ENCODE measurements around the gene KDM2B. TPM values are rescaled to one million over a fixed set of nuclear protein-coding genes. Genes with fewer than 3 reads are reported as not detected.

Gene KDM2B
- polyA plus RNA-seq, 1 of the 3 experiments (the other 2 are of a cell fraction), result 11.5 TPM

- Histone ChIP-seq H3K9me3 (no peaks in the 10 kb centered on the region), H3K4me1 (ENCODE audit: control insufficient read depth in 1 of 2, insufficient read depth in 2 of 2, low read depth in 1 of 2, low read length in 1 of 2) (peaks cover 0 to 3% of the 10 kb centered on the region in 2 experiments; a peak in 1 of 4 replicates), H3K27me3 (ENCODE audit: insufficient read depth) (no peaks in the 10 kb centered on the region), H3K4me3 (ENCODE audit: low read depth in 2 of 2, low read length in 1 of 2) (no peak overlapping the region), H4K20me1 (ENCODE audit: insufficient read depth) (0 out of 2 replicates have a peak, but pooled peaks cover 4% of the 10 kb centered on the region), H3K4me2 (no peak overlapping the region), H3K9me2 (no peaks in the 10 kb centered on the region), H2AFZ (ENCODE audit: low read depth) (no peak overlapping the region), H3K27ac (ENCODE audit: low read depth in 2 of 2, low read length in 1 of 2) (no peak overlapping the region), H3K9ac (no peak overlapping the region), H3K79me2 (ENCODE audit: insufficient read depth) (no peaks in the 10 kb centered on the region), H3F3A (replicated peaks; ENCODE audit: insufficient read depth) (no peaks in the 10 kb centered on the region), H3K36me3 (replicated peaks in 1 of 2; ENCODE audit: control insufficient read depth in 1 of 2, insufficient read depth in 2 of 2, low read length in 1 of 2) (no peaks in the 10 kb centered on the region)
- POLR2A ChIA-PET, result no interaction called here
- CTCF ChIA-PET, result interaction anchor here (1.1 to 4.7 kb wide), 4 partner anchors 19 to 364 kb away, joined by 3 to 26 read pairs (median 4); no protein-coding TSS in a partner anchor
- WGBS (ENCODE audit: low lambda C conversion rate), result 100% methylated on average over 2 of the region's 2 CpGs
- DNase-seq, result no peak
- TF ChIP-seq TCF12 (IDR thresholded peaks at IDR 0.05) (no peak), IRF3 (IDR thresholded peaks at IDR 0.05; ENCODE audit: low read depth, low read length) (no peak), USF2 (IDR thresholded peaks at IDR 0.05; ENCODE audit: borderline replicate concordance, low read depth, low read length) (no peak), MXI1 (IDR thresholded peaks at IDR 0.05; ENCODE audit: low read depth, low read length) (no peak), NRF1 (IDR thresholded peaks at IDR 0.05; ENCODE audit: low read depth, low read length) (no peak), TAF1 (IDR thresholded peaks at IDR 0.05; ENCODE audit: borderline replicate concordance, low read depth, low read length) (no peak)
Measured at GRCh38 chr12:121475279-121475678, 105.5 kb downstream of the KDM2B start.

DNA sequence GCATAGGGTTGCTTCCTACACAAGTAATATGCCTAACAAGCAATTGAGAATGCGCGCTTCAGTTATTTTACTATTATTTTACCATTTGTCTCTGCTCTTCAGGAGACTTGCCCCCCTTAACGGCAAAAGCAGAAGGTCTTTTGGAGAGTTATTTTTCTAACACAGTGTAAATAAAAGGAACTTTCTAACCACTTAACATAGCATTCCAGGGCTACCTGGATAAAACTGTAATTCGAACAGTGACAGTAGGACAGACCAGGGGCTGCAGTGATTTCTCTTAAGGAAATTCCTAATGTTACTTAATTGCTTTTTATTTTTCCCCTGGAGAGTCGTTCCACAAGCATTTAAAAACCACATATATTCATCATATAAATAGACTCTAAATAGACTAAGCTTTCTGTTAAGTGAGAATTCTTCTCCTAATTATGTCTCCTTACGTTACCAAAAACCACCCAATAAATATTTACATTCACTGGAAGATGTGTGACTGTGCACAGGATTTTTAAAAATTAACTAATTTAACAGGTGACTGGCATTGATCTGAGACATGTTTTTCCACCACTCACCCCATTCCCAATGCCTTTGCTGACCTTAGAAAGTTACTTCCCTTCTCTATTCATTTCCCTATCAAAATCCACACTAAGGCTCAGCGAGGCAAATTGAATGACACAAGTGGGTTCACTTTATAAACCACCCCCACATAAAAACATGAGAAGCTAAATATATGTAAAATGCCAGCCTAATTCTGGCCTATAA, 108.5 kb downstream of the KDM2B start:
- TF ChIP-seq NRF1 (IDR thresholded peaks at IDR 0.05; ENCODE audit: low read depth, low read length) (no peak), RXRA (IDR thresholded peaks at IDR 0.05; ENCODE audit: borderline replicate concordance, low read depth) (no peak), PBX3 (IDR thresholded peaks at IDR 0.05) (no peak), RFX5 (IDR thresholded peaks at IDR 0.05; ENCODE audit: low read length) (no peak), MAX (IDR thresholded peaks at IDR 0.05; ENCODE audit: low read depth) (no peak), USF2 (IDR thresholded peaks at IDR 0.05; ENCODE audit: borderline replicate concordance, low read depth, low read length) (no peak), CTCF (IDR thresholded peaks at IDR 0.05) (no peak), TCF12 (IDR thresholded peaks at IDR 0.05) (no peak), MEF2A (IDR thresholded peaks at IDR 0.05; ENCODE audit: borderline replicate concordance, low read depth) (no peak), RAD21 (IDR thresholded peaks at IDR 0.05; ENCODE audit: low read length) (no peak), JUND (IDR thresholded peaks at IDR 0.05) (no peak), TEAD4 (IDR thresholded peaks at IDR 0.05; ENCODE audit: borderline replicate concordance, insufficient read depth) (no peak)
- H3K9me2 ChIP-seq, result no peaks in the 10 kb centered on the region
- 82% methylated on average over 7 of the region's 7 CpGs for WGBS (ENCODE audit: low lambda C conversion rate)
- ChIA-PET POLR2A (no interaction called here), CTCF (interaction anchor here (0.8 to 1.9 kb wide), 3 partner anchors 28 to 80 kb away, joined by 3 to 5 read pairs (median 5); no protein-coding TSS in a partner anchor)
- H3K27ac ChIP-seq (ENCODE audit: low read depth in 2 of 2, low read length in 1 of 2), result no peak overlapping the region
- H4K20me1 ChIP-seq (ENCODE audit: insufficient read depth), result 0 out of 2 replicates have a peak, but pooled peaks cover 4% of the 10 kb centered on the region
- H3K4me2 ChIP-seq, result no peak overlapping the region
- DNase-seq, result no peak
- H2AFZ ChIP-seq (ENCODE audit: low read depth), result no peak overlapping the region
- no peak overlapping the region for H3K4me3 ChIP-seq (ENCODE audit: low read depth in 2 of 2, low read length in 1 of 2)
- H3K36me3 ChIP-seq (replicated peaks in 1 of 2; ENCODE audit: control insufficient read depth in 1 of 2, insufficient read depth in 2 of 2, low read length in 1 of 2), result no peaks in the 10 kb centered on the region
- H3K79me2 ChIP-seq (ENCODE audit: insufficient read depth), result no peaks in the 10 kb centered on the region
- peaks cover 11% of the 10 kb centered on the region for H3F3A ChIP-seq (replicated peaks; ENCODE audit: insufficient read depth)
- peaks cover 0 to 7% of the 10 kb centered on the region in 2 experiments; a peak in 1 of 4 replicates for H3K4me1 ChIP-seq (ENCODE audit: control insufficient read depth in 1 of 2, insufficient read depth in 2 of 2, low read depth in 1 of 2, low read length in 1 of 2)
- no peaks in the 10 kb centered on the region for H3K9me3 ChIP-seq
- no peaks in the 10 kb centered on the region for H3K27me3 ChIP-seq (ENCODE audit: insufficient read depth)
- H3K9ac ChIP-seq, result no peak overlapping the region

Data from SK-N-SH (cell line).